ENCODE data around the gene GNAS.

The GNAS gene

GRCh38 chr20:58906894-58907293, 54.4 kb downstream of the GNAS start:
- no peak for TF ChIP-seq CTCF (IDR thresholded peaks at IDR 0.05)

DNA sequence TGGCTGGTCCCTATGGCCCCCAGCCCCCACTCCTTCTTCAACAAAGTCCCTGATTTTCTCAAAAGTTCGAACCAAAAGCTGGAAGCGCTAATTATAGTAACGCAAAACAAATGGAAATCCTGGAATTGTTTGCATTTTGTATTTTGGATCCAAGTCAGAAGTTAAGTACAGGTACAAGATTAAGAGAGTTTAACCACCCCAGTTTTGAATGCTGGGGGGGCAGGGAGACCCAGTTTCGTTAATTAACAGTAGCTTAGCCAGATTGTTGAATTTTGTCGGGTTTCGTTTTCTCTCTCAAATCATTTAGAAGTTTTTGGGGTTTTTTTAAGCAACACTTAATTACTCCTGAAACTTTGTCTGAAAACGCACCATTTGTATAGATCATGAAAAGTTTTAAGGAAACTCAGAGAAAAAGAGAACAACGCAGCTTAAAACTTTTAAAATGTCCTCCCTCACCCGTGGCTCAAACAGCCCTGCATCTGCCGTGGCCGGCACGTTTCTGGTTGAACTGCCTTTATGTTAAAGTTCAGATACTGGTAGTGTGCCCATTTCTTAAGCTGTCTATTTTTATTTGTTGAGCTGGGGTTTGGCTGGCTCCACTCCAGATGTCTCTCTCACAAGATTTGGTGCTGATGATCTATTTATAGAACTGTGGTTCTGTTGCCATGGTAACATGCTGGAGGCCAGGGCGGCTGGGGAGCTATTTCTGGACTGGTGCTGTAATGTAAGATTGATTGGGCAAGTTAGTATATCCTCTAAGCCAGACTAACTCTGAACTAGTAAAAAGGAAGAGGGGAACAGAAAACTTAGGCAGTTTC, 55.0 kb downstream of the GNAS start:
- no peak for TF ChIP-seq CTCF (IDR thresholded peaks at IDR 0.05)

- no peak for TF ChIP-seq CTCF (IDR thresholded peaks at IDR 0.05)
Observed at GRCh38 chr20:58908221-58908620, 55.7 kb downstream of the GNAS start.

- no peak for TF ChIP-seq CTCF (IDR thresholded peaks at IDR 0.05)
Observed at GRCh38 chr20:58908941-58909340, 56.4 kb downstream of the GNAS start.

GRCh38 chr20:58909585-58909984, 57.1 kb downstream of the GNAS start:
- no peak for TF ChIP-seq CTCF (IDR thresholded peaks at IDR 0.05)

DNA sequence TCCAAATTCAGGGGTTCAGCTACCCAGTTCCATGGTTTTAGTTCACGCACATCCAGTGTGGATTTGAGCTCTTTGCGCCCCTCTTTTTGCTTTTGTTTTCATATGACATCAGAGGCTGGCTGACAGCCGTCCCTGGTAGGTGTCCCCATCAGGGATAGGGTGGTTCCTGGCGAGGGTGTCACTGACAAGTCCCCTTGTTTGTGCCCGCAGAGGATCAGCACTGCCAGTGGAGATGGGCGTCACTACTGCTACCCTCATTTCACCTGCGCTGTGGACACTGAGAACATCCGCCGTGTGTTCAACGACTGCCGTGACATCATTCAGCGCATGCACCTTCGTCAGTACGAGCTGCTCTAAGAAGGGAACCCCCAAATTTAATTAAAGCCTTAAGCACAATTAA, 58.0 kb downstream of the GNAS start:
- TF ChIP-seq CTCF (IDR thresholded peaks at IDR 0.05), result no peak

DNA sequence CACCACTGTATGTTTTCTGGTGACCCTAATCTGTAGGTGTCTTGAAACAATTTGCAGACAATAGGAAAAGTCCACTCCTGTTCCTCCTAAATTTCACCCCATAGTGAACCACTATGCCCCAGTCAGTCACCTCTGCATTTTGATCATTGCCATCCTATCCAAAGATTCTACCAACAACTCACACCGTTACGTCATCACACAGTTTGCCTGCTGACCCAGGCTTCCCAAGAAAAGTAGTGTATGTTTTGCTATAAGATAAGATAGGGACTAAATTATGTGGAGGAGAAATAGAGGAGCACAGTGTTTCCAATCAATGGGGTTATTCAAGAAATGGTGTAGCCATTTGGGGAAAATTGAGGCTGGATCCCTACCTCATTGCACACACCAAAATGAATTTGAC, 58.8 kb downstream of the GNAS start:
- TF ChIP-seq CTCF (IDR thresholded peaks at IDR 0.05), result no peak

- no peak for TF ChIP-seq CTCF (IDR thresholded peaks at IDR 0.05)
Observed at GRCh38 chr20:58911970-58912369, 59.5 kb downstream of the GNAS start.

All from LNCAP (cell line).